ENCODE measurements around the gene C1QTNF6.

C1QTNF6 gene

DNA sequence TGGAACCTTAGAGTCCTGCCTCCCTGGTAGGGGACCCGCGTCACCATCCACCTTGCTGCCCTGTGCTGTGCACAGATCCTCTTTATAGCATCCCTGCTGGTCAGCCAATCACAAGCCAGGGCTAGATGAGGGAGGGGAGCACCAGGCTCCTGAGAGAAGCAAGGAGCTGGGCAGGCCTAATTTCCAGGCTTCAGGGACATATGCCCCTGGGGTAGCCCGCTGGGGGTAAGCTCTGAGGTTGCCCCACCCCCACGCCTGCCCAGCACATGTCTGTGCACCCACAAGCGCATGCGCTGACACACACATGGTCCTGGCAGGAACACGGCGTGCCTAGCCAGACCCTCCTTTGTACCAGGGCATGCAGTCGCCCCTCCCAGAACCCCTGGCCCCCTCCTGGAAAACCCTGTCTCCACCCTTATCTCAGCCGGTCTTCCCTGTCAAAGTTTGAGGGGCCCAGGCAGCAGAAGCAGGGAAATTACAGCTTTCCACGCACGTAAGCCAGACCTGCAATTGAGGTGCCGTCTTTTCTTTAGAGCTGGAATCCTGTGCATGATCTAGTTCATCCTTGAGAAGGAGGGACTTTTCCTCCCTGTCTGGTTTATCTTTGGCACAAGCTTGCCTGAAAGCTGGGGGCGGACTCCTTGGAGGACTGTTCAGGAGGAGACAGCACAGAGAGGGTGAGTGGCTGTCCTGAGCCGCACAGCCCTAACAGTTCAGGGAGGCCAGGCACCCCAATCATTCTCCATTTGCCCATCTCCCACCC, 22.2 kb upstream of the C1QTNF6 start:
- H3K4me3 ChIP-seq (ENCODE audit: low read depth, low read length), result no peak overlapping the region
- TF ChIP-seq, protein P1, sequence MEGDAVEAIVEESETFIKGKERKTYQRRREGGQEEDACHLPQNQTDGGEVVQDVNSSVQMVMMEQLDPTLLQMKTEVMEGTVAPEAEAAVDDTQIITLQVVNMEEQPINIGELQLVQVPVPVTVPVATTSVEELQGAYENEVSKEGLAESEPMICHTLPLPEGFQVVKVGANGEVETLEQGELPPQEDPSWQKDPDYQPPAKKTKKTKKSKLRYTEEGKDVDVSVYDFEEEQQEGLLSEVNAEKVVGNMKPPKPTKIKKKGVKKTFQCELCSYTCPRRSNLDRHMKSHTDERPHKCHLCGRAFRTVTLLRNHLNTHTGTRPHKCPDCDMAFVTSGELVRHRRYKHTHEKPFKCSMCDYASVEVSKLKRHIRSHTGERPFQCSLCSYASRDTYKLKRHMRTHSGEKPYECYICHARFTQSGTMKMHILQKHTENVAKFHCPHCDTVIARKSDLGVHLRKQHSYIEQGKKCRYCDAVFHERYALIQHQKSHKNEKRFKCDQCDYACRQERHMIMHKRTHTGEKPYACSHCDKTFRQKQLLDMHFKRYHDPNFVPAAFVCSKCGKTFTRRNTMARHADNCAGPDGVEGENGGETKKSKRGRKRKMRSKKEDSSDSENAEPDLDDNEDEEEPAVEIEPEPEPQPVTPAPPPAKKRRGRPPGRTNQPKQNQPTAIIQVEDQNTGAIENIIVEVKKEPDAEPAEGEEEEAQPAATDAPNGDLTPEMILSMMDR (IDR thresholded peaks at IDR 0.05; ENCODE audit: insufficient read depth, low read depth, low read length, missing control alignments), result no peak
- no peak for DNase-seq (ENCODE audit: low read depth)

DNA sequence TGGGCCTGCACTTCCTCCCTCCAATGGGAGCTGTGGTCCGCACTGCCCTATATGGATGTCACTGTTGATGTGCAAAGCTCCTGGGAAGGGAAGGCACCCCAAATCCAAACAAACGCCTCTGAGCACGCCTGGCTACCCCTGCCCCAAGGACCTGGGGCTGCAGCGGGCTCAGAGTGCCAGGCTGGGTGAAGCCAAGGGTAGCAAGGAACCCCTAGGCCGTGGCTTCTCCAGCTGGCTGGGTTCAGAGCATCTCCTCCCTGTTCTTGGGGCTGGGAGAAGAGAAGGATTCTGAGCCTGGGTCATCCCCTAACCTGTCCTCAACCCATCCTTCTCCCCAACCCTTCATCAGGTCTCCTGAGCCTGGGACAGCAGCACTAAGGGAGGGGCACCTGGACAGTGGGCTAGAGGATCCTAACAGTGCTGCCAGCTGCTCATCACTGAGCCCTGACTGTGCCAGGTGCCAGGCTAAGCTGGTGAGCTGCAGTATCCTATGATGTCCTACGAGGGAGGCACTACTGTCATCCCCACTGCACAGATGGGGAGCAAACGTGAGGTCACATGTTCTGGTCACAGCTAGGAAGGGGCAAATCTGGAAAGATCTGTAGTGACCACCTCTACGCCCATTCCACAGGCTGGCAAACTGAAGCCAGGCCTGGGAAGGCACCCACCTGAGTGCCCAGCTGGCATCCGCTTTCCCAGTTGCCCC, 21.2 kb upstream of the C1QTNF6 start:
- no peak overlapping the region for H3K4me3 ChIP-seq (ENCODE audit: low read depth, low read length)
- no peak for DNase-seq (ENCODE audit: low read depth)
- TF ChIP-seq, protein P1 (IDR thresholded peaks at IDR 0.05; ENCODE audit: insufficient read depth, low read depth, low read length, missing control alignments), result no peak

DNA sequence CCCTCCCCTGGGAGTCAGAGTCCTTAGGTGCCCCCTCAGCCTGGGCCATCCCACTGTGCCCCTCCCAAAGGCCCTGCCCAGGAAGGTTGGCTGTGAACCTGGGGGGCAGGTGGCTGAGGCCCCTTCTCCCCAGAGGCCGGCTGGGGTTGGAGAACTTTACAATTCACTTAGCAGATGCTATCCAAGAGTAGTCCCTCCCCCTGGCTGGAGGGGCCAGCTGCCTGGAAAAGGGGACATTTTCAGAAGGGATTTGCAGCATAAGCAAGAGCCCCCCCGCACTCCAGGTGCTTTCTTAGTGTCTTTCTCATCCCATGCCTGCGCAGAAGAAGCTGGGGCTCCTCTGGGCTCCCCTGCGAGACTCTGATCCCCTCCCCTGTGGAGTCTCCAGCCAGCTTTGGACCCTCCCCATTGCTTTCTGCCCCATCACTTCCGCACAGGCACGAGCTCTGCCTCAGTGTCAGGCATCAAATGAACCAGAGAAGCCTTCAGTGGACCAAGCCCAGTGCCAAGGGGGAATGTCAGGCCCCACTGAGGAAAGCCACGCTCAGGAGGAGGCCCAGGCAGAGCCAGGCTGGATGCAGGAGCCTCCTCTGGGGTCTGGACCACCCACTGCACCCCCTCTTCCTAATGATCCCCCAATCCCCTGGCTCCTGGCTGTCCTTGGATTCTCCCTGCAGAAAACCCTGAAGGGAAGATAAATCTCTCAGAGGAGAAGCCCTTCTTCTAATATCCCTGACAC, 20.5 kb upstream of the C1QTNF6 start:
- no peak overlapping the region for H3K4me3 ChIP-seq (ENCODE audit: low read depth, low read length)
- no peak for DNase-seq (ENCODE audit: low read depth)
- TF ChIP-seq, protein P1 (IDR thresholded peaks at IDR 0.05; ENCODE audit: insufficient read depth, low read depth, low read length, missing control alignments), result no peak

DNA sequence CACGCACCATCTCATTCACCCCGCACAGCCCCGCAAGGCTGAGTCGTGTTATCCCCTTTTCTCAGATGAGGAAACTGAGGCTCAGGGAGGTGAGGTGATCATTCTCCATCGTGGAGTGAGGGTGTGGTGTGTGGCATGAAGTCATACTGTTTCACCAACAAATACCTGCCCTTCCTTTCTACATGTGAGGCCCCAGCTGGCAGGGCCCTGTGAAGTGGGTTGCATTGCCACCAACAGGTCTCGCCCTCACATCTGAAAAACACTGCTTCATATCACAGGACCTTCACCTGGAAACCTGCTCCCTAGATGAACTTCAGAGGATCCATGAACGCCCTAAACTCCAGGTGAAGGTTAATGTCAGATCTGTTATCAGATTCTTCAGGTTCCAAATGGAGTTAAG, 19.9 kb upstream of the C1QTNF6 start:
- no peak overlapping the region for H3K4me3 ChIP-seq (ENCODE audit: low read depth, low read length)
- TF ChIP-seq, protein P1 (IDR thresholded peaks at IDR 0.05; ENCODE audit: insufficient read depth, low read depth, low read length, missing control alignments), result no peak
- no peak for DNase-seq (ENCODE audit: low read depth)

DNA sequence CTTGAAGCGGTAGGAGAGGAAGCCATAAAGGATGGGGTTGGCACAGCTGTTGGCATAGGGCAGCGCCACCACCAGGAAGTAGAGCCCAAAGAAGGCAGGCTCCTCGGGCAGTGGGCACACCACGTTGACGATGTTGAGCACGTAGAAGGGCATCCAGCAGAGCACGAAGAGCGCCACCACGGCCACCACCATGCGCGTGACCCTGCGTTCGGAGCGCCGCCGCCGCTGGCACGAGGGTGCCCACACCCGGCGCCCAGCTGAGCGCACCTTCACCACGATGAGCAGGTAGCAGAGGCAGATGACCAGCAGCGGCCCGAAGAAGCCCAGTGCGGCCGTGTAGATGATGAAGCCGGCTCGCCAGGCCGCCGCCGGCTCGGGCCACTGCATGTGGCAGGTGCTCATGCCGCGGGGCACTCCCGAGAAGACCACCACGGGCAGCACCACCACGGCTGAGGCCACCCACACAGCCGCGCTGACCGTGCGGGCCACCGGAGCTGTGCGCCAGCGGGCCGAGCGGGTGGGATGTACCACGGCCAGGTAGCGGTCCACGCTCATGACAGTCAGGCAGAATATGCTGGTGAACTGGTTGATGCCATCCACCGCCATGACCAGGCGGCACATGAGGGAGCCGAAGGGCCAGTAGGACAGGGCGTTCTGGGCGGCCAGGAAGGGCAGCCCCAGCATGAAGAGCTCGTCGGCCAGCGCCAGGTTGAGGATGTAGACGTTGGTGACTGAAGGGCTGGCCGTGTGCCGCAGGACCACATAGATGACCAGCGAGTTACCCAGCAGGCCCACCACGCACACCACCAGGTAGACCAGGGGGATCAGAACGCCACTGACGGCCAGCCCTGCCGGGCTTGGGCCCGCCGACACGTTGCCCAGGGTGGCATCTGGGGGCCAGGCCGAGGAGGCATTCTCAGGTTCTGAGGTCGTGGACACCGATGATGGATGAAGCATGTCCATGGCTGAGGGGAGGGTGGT, 19.1 kb upstream of the C1QTNF6 start:
- H3K4me3 ChIP-seq (ENCODE audit: low read depth, low read length), result no peak overlapping the region
- TF ChIP-seq, protein P1 (IDR thresholded peaks at IDR 0.05; ENCODE audit: insufficient read depth, low read depth, low read length, missing control alignments), result no peak
- DNase-seq (ENCODE audit: low read depth), result no peak

All from GM12865 (cell line).